NCI-H1092 treated with DMSO at 0.1 percent for 48 hours (cell line): ENCODE data around the gene KCP.
A peak's percentile ranks its signal among the peaks of the same experiment; 100 is the strongest.

ENCODE experiments used
- DNase-seq: peaks from one replicate; lab custom pipeline; 2025; lab: John Stamatoyannopoulos, UW

Gene KCP

DNA sequence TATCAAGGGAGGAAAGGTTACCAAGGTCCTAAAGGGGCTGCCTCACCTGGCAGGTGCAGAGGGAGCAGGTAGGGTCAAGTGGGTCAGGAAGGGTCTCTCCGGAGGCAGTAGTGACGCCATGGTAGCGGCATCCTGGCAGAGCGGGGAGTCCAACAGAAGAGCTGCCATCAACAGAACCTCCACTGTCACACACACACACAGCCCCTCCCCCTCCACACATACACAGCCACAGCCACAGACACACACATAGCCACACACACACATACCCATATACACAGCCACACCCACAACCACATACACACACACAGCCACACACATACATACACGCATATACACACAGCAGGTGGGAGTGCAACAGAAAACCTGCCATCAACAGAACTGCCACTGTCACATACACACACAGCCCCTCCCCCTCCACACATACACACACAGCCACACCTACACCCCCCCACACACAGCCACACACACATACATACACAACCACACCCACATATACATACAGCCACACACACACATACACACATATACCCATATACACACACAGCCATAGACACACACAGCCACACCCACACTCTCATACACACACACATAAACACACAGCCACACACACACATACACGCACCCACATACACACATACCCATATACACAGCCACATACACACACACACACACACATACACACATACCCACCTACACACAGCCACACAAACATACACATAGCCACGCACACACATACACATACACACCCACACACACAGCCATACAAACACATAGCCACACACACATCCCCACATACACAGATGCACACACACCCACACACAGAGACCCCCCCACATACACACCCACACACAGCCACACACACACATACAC, 23.1 kb downstream of the KCP start:
- no peak for DNase-seq

DNA sequence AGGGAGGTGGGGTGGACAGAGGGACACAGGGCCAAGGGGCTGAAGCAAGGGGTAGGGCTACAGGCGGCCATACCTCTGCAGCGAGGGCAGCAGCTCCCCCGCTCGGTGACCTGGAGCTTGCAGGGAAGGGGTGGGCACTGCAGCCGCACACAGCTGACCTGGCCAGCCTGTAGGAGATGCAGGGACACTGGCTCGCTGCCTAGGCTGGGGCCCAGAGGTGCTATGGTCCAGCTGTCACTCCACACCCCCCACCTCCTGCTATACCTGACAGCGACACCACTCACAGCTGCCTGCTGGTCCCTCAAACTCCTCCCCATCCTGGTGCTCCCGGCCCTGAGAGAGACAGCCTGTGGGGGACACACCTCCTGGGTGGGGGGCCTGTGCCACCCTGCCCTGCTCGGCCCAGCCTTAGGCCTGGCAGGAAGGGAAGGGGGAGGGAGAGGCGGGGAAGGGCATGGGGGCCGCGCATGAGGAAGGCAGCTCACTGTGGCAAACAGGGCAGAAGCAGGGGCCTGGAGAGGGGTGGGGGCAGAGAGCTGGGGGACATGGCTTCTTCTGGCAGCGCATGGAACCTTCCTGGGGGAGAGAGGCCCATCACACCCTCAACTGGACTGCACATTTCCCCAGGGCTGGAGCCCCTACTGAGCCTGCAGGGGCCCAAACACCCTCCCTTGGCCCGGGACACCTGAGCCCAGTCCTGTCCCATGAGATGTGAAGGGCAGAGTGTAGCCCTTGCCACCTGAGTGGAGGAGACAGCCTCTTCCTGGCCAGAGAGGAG, 23.9 kb downstream of the KCP start:
- no peak for DNase-seq

DNA sequence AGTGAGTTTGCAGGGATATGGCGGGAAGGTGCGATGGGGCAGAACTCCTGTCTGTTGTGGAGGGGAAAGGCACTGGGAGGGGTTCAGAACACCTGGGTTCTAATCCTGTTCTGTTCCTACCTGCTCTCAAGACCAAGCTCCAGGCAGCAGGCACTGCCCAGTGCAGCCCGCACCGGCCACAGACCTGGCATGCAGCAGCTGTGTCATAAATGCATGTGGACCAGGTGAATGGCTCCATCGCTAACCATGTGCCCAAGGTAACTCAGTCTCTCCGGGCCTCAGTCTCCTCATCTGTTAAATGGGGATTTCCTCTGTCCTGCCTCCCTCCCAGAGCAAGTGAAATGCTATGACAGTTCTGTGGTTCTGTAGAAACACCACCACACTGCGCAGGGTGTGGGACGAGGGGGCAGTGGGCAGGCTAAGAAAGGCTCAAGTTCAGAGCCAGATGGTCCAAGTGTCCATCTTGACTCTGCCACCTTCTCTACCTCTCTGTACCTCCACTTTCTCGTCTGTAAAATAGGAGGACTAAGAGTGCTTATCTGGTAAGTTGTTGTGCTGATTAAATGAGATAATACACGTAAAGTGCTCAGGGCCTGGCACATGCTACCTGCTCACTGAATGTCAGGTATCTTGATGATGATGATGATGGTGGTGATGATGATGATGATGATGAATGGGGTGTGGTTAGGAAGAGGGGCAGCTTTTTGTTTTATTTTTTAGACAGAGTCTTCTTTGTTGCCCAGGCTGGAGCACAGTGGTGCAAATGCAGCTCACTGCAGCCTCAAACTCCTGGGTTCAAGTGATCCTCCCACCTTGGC, 24.9 kb downstream of the KCP start:
- DNase-seq, result no peak

DNA sequence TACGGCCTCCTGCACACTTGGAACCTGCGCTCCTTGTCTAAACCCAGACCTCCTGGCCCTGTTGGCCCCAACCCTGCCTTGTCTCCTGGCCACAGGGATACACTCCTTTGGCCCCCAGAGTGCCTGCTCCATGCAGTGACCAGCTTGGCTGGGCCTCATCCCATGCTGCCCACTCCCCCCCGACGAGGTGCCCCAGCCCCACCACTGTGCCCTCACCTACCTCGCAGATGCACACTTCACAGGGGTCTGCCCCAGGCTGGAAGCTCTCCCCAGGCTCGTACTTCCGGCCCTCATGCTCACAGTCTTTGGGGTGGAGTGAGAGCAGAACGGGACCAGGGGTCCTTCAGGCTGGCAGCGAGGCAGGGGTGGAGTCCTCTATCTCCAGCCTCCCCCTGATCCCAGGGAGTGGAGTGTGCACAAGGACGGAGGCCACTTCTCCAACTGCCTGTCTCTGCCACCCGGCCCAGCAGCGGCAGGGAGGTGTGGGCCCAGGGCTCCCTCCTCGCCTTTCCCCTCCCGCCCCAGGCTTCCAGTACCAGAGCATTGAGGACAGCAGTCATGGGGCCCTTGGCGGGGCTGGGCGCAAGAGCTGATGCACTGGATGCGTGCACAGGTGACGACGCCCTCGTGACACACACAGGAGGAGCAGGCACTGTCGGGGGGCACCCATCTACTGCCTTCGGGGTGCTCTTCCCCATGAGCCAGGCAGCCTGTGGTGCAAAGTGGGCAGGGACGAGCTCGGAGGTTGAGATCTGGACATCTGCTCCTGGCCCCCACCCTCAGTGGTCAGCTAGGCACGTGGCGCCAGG, 25.7 kb downstream of the KCP start:
- no peak for DNase-seq

DNA sequence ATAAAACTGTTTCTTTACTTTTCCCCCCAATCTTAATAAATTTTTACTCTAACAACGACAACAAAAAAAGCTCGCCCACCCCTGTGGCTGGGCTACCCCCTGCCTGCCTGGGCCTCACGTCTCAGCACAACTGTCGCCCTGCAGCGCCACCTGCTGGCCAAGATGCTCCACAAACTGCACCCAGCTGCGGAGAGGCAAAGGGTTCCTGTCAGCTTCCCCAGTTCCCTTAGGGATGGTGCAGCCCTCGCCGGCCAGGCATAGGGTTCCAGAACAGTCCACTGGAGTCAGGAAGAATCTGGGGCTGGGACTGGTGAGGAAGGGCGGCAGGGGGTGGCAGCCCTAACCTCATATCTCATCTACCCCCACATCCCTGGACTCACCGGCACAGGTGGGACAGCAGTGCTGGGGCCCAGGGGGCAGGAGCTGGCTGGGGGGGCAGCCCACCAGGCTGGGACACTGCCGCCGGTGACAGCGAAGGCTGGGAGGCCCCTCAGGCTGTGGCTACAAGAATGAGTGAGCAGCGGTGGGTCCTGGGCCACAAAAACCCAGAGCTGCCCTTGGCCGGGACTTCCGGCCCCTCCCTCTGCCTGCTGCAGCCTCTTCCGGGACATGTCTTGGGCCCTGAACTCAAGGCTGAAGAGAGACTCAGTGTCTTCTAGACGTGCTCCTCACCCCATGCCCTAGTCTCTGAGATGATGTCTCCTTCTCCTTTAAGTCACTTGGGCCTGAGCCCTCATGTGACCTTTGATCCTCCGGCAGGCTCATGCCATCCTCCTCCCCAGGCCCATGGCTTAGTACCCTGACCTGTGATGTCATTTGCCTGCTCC, 26.7 kb downstream of the KCP start:
- peak; percentile 58 for DNase-seq

DNA sequence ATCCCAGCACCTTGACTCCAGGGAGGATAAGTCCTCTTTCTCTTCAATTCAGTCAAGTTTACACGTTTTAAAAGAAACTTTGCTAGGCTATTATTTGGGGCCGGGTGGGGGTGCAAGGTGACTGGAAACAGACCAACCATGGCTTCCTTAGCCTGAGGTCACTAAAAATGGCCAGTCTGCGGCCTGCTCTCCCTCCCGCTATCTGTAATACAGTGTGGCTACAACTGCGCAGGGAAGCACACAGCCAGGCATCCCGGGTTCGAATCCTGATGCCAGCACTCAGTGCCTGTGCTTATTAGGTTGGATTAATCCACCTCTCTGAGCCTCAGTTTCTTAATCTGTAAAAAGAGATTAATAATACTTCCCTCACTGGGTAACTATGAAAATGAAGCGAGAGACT, 28.4 kb downstream of the KCP start:
- DNase-seq, result no peak

DNA sequence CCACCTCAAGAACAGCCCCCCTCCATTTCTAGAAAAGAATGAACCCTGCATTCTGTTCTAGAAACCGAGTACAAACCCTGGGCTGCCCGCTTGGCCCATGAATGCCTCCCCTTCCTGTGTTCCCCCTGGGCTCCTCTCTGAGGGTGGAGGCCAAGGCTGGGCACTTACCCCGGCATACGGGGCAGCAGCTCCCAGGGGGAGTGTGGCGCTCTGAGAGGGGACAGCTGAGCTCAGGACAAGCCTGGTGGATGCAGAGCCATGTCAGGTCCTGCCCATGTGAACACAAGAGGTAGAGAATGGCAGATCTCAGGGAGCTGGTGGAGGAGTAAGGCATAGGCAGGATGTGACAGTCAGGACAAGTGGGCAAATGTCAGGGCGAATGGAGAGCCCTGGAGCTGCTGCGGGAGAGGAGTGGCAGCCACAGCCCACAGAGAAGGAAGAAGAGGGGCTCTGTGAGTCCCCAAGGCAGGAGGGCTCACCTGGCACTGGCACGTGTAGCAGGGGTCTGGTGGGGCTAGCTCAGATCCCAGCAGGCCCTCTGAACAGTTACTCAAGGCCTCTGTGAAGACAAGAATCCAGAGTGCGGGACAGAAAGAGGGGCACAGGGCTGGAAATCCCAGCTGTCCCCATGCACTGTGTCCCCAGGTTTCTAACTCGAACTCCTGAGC, 28.9 kb downstream of the KCP start:
- DNase-seq, result no peak

DNA sequence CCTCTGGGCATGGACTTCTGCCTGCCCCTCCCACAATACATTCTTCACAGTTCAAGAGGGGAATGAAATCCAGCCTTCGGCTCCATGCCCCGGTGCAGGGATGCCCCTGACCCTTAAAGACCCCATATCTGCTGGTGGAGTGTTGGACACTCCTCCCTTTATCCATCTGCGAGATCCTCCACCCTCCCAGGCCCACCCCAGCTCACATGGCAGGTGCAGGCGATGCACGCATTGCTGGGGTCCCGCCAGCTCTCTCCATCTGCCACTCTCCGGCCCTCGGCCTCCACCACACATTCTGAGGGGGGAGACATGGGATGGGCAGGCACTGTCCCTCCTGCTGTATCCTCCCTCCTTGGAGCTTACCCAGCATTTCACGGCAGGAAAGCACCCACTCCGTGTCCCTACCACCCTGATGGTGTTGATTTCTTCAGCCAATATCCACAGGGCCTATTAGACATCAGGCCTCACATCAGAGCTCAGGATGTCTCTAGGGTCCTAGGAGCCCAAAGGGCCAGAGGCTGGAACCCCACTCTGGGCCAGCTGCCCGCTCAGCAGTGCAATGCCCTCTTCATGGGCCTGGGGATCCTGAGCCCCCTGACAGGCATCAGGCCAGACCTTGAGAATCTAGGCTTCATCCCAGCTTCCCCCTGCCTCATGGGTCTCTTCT, 29.6 kb downstream of the KCP start:
- no peak for DNase-seq

DNA sequence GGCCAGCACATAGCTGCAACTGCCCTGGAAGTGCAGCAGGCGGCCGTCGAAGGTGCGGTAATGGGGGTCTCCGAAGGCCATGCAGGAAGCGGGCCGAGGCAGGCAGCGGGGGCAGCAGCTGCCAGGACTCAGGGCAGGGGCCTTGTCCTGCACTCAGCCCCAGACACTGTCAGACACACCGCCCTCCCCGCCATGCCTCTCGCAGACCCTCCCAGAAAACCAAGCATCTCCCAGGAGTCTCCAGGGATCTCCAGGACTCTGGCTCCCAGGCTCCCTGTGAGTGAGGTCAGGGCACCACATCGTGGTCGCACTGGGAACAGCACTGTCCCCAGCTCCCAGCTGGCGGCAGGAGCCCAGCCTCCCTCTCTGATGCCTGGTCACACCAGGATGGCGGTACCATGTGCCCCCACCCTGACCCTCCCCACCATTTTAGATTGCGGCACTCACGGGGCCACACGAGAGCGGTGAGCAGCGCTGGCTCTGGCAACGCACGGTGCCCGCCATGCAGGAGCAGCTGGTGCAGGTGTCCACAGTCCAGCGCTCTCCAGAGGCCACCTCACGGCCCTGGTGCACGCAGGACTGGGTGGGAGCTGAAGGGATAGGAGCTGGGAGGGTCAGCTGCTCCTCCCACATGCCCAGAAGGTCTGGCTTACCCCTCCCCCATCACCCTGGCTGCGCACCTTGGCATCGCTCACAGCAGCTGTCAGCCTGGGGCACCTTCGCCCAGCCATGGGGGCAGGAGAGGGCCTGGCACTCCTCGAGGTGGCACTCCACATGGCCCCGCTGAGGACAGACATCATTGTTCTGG, 30.4 kb downstream of the KCP start:
- DNase-seq, result peak; percentile 62

DNA sequence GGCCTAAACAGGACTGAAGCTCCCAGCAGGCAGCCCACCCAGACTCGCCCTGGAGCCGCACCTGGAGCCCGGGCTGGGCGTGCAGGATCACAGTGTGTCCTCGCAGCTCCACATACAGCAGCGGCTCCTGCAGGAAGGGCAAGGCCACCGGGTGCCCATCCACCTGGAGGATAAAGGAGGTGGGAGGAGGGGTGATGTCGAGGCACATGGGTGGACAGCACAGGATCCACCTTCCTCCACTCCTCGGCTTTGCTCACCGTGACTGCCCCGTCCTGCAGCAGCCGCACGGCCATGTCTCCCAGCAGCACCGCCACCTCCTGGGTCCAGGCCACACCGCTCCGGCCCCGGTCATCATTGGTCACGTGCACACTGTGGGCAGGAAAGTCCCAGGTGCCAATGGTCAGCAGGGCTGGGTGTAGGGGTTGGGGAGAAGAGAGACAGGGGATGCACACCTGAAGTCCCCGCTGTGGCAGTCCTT, 31.0 kb downstream of the KCP start:
- DNase-seq, result no peak

DNA sequence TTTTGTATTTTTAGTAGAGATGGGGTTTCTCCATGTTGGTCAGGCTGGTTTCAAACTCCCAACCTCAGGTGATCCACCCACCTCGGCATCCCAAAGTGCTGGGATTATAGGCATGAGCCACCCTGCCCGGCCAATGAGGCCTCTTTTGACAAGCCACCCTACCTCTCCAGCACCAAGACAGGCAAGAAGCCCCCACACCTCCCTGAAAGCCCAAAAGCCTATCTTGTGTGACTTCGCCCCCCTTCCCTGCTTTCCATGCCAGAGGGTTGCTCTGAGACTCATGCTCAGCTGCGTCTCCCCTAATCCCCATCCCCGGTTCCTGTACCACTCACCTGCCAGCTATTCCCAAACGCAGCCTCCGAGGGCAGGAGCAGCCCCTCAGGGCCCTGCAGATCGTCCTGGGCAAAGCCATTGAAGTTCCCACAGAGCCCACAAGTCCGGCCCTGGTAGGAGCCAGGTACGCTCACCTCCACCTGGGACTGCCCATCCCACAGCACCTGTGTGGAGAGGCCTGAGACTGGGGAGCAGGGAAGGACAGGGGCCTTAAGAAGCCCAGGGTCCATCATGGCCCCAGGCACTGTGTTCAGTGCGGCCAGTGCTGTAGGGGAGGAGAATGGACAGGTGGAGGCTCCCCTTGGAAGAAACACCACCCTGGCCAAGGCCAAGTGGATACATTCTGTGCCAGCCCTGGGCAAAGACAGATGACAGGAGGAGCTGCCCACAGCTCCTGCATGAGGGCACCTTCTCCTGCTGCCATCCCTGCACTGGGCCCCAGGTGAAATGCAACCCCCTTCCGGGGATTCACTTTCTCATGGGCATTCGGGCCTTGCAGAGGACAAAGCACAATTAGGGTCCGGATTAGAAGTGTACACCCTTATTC, 32.0 kb downstream of the KCP start:
- DNase-seq, result no peak

DNA sequence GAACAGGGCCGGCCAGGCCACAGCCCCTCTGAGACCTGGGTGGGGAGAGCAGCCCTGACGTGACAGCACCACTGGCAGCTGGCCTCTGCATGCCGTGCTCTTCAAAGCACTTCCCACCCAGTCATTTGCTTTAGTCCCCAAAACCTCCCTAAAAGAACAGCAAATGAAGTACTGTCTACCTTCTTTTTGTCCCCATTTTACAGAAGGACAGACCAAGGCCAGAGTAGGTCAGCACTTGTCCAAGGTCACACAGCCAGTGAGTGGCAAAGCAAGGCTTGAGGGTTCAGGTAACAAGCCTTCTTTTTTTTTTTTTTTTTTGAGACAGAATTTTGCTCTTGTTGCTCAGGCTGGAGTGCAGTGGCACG, 32.8 kb downstream of the KCP start:
- no peak for DNase-seq

DNA sequence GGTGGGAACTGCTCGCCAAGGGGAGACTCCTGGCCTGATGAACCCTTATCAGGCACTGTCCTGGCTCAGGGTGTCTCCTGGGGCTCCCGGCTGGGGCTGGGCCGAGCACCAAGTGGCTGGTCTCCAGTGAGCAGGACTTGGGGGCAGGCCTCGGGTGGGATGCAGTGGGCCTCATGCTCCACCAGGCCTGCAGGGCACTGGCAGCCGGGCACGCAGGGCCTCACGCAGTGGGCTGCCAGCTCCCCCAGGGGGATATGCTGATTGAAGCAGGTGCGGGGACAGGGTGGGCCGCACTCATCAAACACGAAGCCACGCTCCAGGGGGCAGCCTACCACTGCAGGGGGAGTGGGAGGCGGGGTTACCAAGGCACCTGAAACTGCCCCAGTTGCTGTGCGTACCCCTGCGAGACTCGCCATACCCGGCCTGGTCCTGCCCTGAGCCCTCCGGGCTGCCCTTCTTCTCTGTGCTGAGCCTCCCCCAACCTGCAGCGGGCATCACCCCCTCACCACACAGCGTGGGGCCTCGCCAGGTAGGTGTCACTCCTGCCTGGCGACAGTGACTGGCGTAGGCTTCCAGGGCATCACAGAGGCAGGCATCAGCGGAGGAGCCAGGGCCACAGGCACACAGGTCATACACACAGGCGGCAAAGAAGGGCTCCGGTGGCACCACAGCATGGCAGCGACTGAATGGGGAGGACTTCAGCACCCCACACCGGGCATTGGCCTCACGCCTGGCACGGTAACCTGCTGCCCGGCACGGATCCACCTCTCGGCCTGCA, 33.3 kb downstream of the KCP start:
- no peak for DNase-seq

DNA sequence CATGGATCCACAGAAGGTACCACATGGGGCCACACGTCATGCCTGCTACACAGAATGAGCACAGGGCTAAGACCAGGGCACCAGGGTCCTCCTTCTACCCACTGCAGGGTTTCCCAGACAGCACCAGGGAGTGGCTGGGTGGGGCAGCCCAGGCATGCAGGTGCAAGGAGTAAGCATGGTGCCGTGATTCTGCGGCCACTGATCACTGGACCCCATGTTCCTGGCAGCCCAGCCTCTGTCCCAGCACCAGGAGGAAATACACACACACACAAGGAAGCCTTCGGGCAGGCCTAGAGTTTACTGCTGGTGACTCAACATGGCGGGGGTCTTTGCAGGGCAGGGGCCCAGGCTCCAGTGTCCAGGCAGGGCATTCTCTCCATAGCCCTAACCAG, 33.9 kb downstream of the KCP start:
- no peak for DNase-seq

DNA sequence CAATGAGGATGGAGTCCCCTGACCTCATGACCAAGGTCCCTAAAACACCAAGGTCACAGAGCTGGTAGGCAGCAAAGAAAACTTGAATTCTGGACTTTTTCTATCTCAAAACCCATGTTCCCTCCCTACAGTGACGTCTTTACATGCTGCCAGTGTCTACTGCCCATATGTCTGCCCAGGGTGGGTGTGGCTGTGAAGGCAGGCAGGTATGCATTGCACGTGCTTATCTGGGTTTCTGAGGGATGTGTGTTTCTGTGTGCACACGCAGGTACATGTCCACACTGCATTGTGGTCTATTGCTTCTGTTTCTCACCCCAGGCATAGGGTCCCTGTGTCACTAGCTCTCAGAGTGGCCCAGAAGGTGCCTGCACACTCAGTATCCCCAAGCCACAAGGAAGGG, 34.4 kb downstream of the KCP start:
- DNase-seq, result no peak

DNA sequence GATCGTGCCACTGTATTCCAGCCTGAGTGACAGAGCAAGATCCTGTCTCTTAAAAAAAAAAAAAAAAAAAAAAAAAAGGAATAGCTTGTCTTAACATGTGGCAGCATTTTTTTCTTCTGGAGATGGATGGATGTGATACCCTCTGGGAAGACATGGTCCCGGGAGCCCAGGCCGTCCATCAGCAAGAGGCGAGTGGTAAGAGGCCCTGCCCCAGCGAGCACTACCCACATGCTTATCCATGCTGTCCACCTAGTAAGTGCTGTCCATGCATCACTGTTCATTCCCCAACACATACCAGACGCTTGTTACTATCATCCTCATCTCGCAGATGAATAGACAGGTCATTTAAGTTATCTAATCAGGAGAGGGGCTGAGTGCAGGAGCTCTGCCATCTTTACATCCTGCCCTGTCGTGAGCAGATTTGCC, 35.0 kb downstream of the KCP start:
- DNase-seq, result no peak
